Neuronal stem cell (in vitro differentiated cells): ENCODE data around the gene GRM7.

ENCODE experiments used
- DNase-seq: peaks from one replicate; pipeline ENCODE4 v3.0.0-alpha.2; 2013; ENCODE audit warnings: low spot score
- H2AFZ ChIP-seq: one replicate; pipeline ENCODE4 v1.6.1; 2013; ENCODE audit warnings: mild to moderate bottlenecking, low read length, inconsistent platforms
- H2AK5ac ChIP-seq: 2 replicates; pipeline ENCODE4 v1.6.1; 2013; ENCODE audit warnings: low read depth, mild to moderate bottlenecking, inconsistent platforms, low read length, moderate library complexity, mixed read lengths
- H2BK120ac ChIP-seq: 2 replicates; pipeline ENCODE4 v1.6.1; 2013; ENCODE audit warnings: low read depth, mild to moderate bottlenecking, inconsistent platforms, low read length, moderate library complexity, mixed read lengths
- H2BK12ac ChIP-seq: one replicate; pipeline ENCODE4 v1.6.1; 2013; ENCODE audit warnings: low read length, inconsistent platforms
- H2BK15ac ChIP-seq: 2 replicates; pipeline ENCODE4 v1.6.1; 2013; ENCODE audit warnings: mild to moderate bottlenecking, low read length, inconsistent platforms, mixed read lengths
- H2BK5ac ChIP-seq: one replicate; pipeline ENCODE4 v1.6.1; 2013; ENCODE audit warnings: inconsistent platforms, mild to moderate bottlenecking, low read length, moderate library complexity
- H3K14ac ChIP-seq: one replicate; pipeline ENCODE4 v1.6.1; 2013; ENCODE audit warnings: low read length, inconsistent platforms
- H3K18ac ChIP-seq: 2 replicates; pipeline ENCODE4 v1.6.1; 2013; ENCODE audit warnings: low read length, inconsistent platforms
- H3K23ac ChIP-seq: 2 replicates; pipeline ENCODE4 v1.6.1; 2013; ENCODE audit warnings: low read depth, mild to moderate bottlenecking, mixed read lengths, low read length, inconsistent platforms; ENCODE audit not compliant: poor library complexity
- H3K27ac ChIP-seq: replicated peaks from 3 replicates; pipeline ENCODE4 v1.5.1; 2013; ENCODE audit warnings: low read length, inconsistent platforms
- H3K27me3 ChIP-seq, 3 experiments: 2 replicates each; pipeline ENCODE4 v1.6.1; 2013; ENCODE audit warnings: low read length in 3 of 3, mild to moderate bottlenecking in 2 of 3, inconsistent platforms in 1 of 3, low read depth in 1 of 3, mixed read lengths in 1 of 3, moderate library complexity in 1 of 3; ENCODE audit not compliant: control insufficient read depth in 3 of 3, insufficient read depth in 3 of 3
- H3K36me3 ChIP-seq, 2 donors: replicated peaks in 1 of 2; 2 replicates each; pipeline ENCODE4 v1.6.1; 2013; ENCODE audit warnings: low read length in 2 of 2; ENCODE audit not compliant: control insufficient read depth in 2 of 2, insufficient read depth in 2 of 2
- H3K4ac ChIP-seq: 2 replicates; pipeline ENCODE4 v1.6.1; 2013; ENCODE audit warnings: inconsistent platforms, mild to moderate bottlenecking, low read length, moderate library complexity
- H3K4me1 ChIP-seq, 2 donors: 1 replicate in 1 of 2; 2 replicates in 1 of 2; pipeline ENCODE4 v1.6.1; 2013; ENCODE audit warnings: low read length in 2 of 2, low read depth in 1 of 2; ENCODE audit not compliant: control insufficient read depth in 2 of 2, insufficient read depth in 1 of 2
- H3K4me2 ChIP-seq: one replicate; pipeline ENCODE4 v1.6.1; 2013; ENCODE audit warnings: mild to moderate bottlenecking, low read length, inconsistent platforms; ENCODE audit not compliant: insufficient read depth, poor library complexity, severe bottlenecking
- H3K4me3 ChIP-seq, 2 donors: 2 replicates each; pipeline ENCODE4 v1.5.1; 2013; ENCODE audit warnings: low read length in 2 of 2, mild to moderate bottlenecking in 2 of 2, inconsistent platforms in 1 of 2, moderate library complexity in 1 of 2
- H3K79me1 ChIP-seq: one replicate; pipeline ENCODE4 v1.6.1; 2013; ENCODE audit warnings: low read depth, mild to moderate bottlenecking, inconsistent platforms, low read length, moderate library complexity
- H3K9ac ChIP-seq: one replicate; pipeline ENCODE4 v1.6.1; 2013; ENCODE audit warnings: mild to moderate bottlenecking, low read depth, low read length, inconsistent platforms; ENCODE audit not compliant: poor library complexity
- H3K9me3 ChIP-seq, 2 donors: replicated peaks in 1 of 2; 2 replicates each; pipeline versions ENCODE3 to v1.6.1; 2013; ENCODE audit warnings: low read length in 2 of 2, mild to moderate bottlenecking in 2 of 2, inconsistent platforms in 1 of 2, low read depth in 1 of 2, mixed read lengths in 1 of 2, moderate library complexity in 1 of 2; ENCODE audit not compliant: control insufficient read depth in 2 of 2, insufficient read depth in 1 of 2
- H4K8ac ChIP-seq: one replicate; pipeline ENCODE4 v1.6.1; 2013; ENCODE audit warnings: low read depth, mild to moderate bottlenecking, inconsistent platforms, low read length, moderate library complexity
- H4K91ac ChIP-seq: one replicate; pipeline ENCODE4 v1.6.1; 2013; ENCODE audit warnings: low read length, low read depth, mild to moderate bottlenecking, inconsistent platforms; ENCODE audit not compliant: poor library complexity
- WGBS, 2 donors: extraction: QIAGEN DNeasy Blood & Tissue Kit; methylation state at CpG; one replicate each; pipeline ENCODE4 v1.1.7; 2013; ENCODE audit warnings: missing lambda C conversion rate in 2 of 2, mixed read lengths in 1 of 2; ENCODE audit not compliant: insufficient read length in 2 of 2, insufficient replicate concordance in 1 of 2; ENCODE audit errors: extremely low coverage in 2 of 2; 5-methylcytosine and 5-hydroxymethylcytosine counted together

Gene GRM7

DNA sequence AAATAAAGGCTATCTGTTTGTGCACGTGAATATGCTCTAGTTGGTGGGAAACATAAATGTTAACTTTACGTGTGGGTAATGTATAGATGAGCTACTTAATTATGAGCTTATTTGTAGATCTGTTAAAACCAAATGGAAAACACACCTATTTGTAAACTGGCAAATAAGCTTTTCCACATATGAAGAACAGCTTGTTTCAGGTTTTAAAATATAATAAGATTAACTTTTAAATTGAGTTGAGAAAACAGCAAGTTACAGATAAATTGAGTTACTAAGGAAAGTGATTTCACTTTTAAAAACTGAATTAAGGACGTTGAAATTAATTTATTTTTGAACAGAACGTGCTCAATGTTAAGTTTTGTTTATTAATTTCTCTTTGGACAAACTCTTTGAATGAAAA is 140.5 kb downstream of the GRM7 start:
- Histone ChIP-seq H2AFZ (no peak overlapping the region), H3K9ac (no peak overlapping the region), H2BK12ac (no peak overlapping the region), H4K8ac (no peak overlapping the region), H3K14ac (no peak overlapping the region), H2AK5ac (no peak overlapping the region), H3K18ac (no peak overlapping the region), H2BK5ac (no peak overlapping the region), H3K27ac (no peak overlapping the region), H2BK15ac (no peak overlapping the region), H3K4me1 (no peaks in the 10 kb centered on the region), H3K23ac (no peak overlapping the region), H3K36me3 (no peaks in the 10 kb centered on the region), H3K4ac (no peak overlapping the region), H3K4me3 (no peak overlapping the region), H3K4me2 (no peak overlapping the region), H4K91ac (no peak overlapping the region), H3K79me1 (no peaks in the 10 kb centered on the region), H3K27me3 (no peaks in the 10 kb centered on the region), H3K9me3 (no peaks in the 10 kb centered on the region), H2BK120ac (no peak overlapping the region)
- no CpG with 5 or more reads among the region's 4 CpGs for WGBS, 2 donors
- DNase-seq, result no peak

DNA sequence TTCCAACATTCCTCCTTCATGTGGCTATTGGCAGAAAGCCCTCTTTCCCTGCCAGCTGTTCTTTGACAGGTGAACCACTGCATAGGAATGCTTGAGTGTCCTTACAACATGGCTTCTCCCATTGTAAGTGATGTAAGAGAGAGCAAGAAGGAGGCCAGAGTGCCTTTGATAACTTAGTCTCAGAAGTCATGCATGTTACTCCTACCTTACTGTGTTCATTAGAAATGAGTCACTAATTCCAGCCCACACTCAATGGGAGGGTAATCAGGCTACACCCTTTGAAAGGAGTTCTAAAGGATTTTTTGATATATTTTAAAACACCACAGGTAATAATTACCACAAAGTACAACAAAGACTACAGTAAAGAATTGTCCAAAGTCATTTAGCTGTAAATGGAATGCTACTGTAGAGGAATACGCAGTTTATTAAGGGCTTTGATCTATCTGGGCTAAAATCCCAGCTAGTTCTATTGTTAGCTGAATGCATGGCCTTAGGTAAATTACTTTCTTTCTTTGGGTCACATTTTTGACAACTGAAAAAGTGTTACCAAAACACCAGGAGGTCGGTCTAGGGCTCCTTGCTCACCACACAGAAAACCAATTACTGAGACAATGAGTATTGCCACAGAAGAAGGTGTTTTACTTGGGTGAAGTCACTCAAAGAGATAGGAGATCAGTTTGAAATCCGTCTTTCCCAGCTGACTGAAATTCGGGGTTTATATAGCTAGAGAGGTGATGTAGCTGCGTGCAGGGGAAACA is 154.9 kb downstream of the GRM7 start:
- H4K8ac ChIP-seq, result no peak overlapping the region
- peaks cover 0 to 1% of the 10 kb centered on the region in 2 donors for H3K4me1 ChIP-seq
- DNase-seq, result no peak
- H3K79me1 ChIP-seq, result no peaks in the 10 kb centered on the region
- H2AFZ ChIP-seq, result no peak overlapping the region
- no peak overlapping the region for H3K27ac ChIP-seq
- H3K9me3 ChIP-seq, result peaks cover 0 to 2% of the 10 kb centered on the region in 2 donors
- no peak overlapping the region for H3K9ac ChIP-seq
- H4K91ac ChIP-seq, result no peak overlapping the region
- no peaks in the 10 kb centered on the region for H3K36me3 ChIP-seq
- H2BK5ac ChIP-seq, result no peak overlapping the region
- no peak overlapping the region for H3K23ac ChIP-seq
- H2BK15ac ChIP-seq, result no peak overlapping the region
- no peak overlapping the region for H2BK12ac ChIP-seq
- H3K4me2 ChIP-seq, result no peak overlapping the region
- no CpG with 5 or more reads among the region's 5 CpGs for WGBS, 2 donors
- H3K4me3 ChIP-seq, result no peak overlapping the region
- no peak overlapping the region for H3K18ac ChIP-seq
- H3K27me3 ChIP-seq, result no peaks in the 10 kb centered on the region
- H3K4ac ChIP-seq, result no peak overlapping the region
- no peak overlapping the region for H2BK120ac ChIP-seq
- H3K14ac ChIP-seq, result no peak overlapping the region
- no peak overlapping the region for H2AK5ac ChIP-seq

DNA sequence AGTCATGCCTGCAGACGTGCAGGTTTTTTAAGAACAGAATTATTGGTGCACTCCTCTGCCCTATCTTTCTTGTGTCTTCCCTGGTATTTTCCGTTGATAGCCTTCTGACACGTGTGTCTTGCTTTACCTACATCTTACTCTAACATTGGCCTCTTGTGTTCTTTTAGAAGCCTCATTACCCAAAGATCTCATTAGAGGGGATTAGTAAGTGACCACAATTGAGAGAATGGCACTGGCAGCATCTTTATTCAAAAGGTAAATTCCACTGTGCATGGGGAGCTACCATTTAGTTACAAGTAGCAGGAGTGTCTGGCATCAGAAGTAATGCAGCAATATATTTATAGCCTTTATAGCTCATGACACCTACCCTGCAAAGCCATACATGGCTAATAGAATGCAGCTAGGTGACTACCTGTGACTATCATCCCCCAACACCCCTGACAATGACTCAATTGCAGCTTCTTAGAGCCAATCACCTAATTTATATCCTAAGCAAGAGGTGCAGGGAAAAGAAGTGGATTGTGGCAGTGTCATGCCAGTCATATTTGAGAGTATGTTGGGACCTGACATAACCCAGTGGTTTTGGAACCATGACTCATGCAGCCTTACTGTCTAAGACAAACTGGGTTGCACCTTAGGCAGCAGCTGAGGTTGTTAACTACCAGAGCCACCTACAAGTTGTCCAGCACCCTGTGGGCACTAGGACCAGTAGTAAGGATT is 164.8 kb downstream of the GRM7 start:
- Histone ChIP-seq H3K4me2 (no peak overlapping the region), H3K27ac (no peak overlapping the region), H3K36me3 (no peaks in the 10 kb centered on the region), H3K9me3 (no peaks in the 10 kb centered on the region), H2AK5ac (no peak overlapping the region), H2BK12ac (no peak overlapping the region), H2BK15ac (no peak overlapping the region), H3K4me1 (peaks cover 0 to 8% of the 10 kb centered on the region in 2 donors), H2BK120ac (no peak overlapping the region), H4K91ac (no peak overlapping the region), H3K4me3 (no peak overlapping the region), H3K9ac (no peak overlapping the region), H4K8ac (no peak overlapping the region), H2BK5ac (no peak overlapping the region), H3K27me3 (no peaks in the 10 kb centered on the region), H3K18ac (no peak overlapping the region), H3K23ac (no peak overlapping the region), H3K79me1 (no peaks in the 10 kb centered on the region), H3K14ac (no peak overlapping the region), H2AFZ (no peak overlapping the region), H3K4ac (no peak overlapping the region)
- no CpG with 5 or more reads among the region's 3 CpGs for WGBS, 2 donors
- DNase-seq, result peak; percentile 63

DNA sequence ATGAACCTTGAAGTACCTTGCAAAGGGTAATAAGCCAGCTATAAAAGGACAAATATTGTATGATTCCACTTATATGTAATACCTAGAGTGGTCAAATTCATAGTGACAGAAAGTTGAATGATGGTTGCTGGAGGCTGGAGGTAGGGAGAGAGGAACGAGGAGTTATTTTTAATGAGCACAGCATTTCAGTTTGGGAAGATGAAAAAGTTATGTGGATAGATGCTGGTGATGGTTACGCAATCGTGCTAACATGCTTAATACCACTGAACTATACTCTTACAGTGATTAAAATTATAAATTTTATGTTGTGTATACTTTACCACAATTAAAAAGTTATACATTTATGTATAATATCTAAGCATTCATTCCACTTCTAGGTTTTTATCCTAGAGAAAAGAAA is 168.6 kb downstream of the GRM7 start:
- 100% methylated on average over 1 of the region's 3 CpGs; no CpG with 5 or more reads in 1 of the 2 donors for WGBS, 2 donors

More for the DNA sequence above, 168.6 kb downstream of the GRM7 start:
- H4K8ac ChIP-seq, result no peak overlapping the region
- no peak overlapping the region for H3K9ac ChIP-seq
- no peak overlapping the region for H3K4ac ChIP-seq
- H3K36me3 ChIP-seq, result no peaks in the 10 kb centered on the region
- H3K4me3 ChIP-seq, result no peak overlapping the region
- H2BK15ac ChIP-seq, result no peak overlapping the region
- no peak overlapping the region for H2AFZ ChIP-seq
- no peak overlapping the region for H3K4me2 ChIP-seq
- H2BK5ac ChIP-seq, result no peak overlapping the region
- H3K14ac ChIP-seq, result no peak overlapping the region
- H3K79me1 ChIP-seq, result no peaks in the 10 kb centered on the region
- H2AK5ac ChIP-seq, result no peak overlapping the region
- no peak overlapping the region for H2BK12ac ChIP-seq
- no peak overlapping the region for H3K18ac ChIP-seq
- H3K27ac ChIP-seq, result no peak overlapping the region
- H4K91ac ChIP-seq, result no peak overlapping the region
- H3K27me3 ChIP-seq, result no peaks in the 10 kb centered on the region
- no peaks in the 10 kb centered on the region for H3K9me3 ChIP-seq
- H3K23ac ChIP-seq, result no peak overlapping the region
- DNase-seq, result no peak
- H2BK120ac ChIP-seq, result no peak overlapping the region
- H3K4me1 ChIP-seq, result peaks cover 0 to 6% of the 10 kb centered on the region in 2 donors
